Measurements from ENCODE around the gene LNPK. TPM values are rescaled to one million over a fixed set of nuclear protein-coding genes. Genes with fewer than 3 reads are reported as not detected.
"Not testable (repeated sequence)": the region's sequence is repeated elsewhere in the genome, so short reads cannot be mapped to it uniquely, and the experiment has no call there.

Gene LNPK
- total and polyA plus RNA-seq, 3 donors from 2014 or later: 19.5 to 45.2 (median 23.8) TPM

GRCh38 chr2:176001281-176001915 is 669 bp downstream of the LNPK start:
- DNase-seq: peak; percentile 67
- H3K4me3 ChIP-seq: peak overlapping the region; percentile 83 to 92
- no peaks in the 10 kb centered on the region for H3K27me3 ChIP-seq
- no peaks in the 10 kb centered on the region for H3K9me3 ChIP-seq
- no peaks in the 10 kb centered on the region for H3K36me3 ChIP-seq (ENCODE audit: low read depth, missing control alignments)
- H3K4me1 ChIP-seq: no peaks in the 10 kb centered on the region
- WGBS, 2 donors: 0% methylated on average over 16 to 21 of the region's 21 CpGs
- no peak for TF ChIP-seq CTCF (IDR thresholded peaks at IDR 0.05)
- TF ChIP-seq POLR2A (IDR thresholded peaks at IDR 0.05): no peak
- peak overlapping the region; percentile 42 to 85 for H3K27ac ChIP-seq
- intact Hi-C loops (cut with DNase I; ENCODE audit: low total_unique reads): no loop called here

- no peak overlapping the region for H3K4me3 ChIP-seq
- DNase-seq: no peak
- H3K27ac ChIP-seq: no peak overlapping the region
- H3K27me3 ChIP-seq: no peaks in the 10 kb centered on the region
- WGBS, 2 donors: 79 to 85% methylated on average over 2 of the region's 2 CpGs
- intact Hi-C loops (cut with DNase I; ENCODE audit: low total_unique reads): no loop called here
- H3K9me3 ChIP-seq: no peaks in the 10 kb centered on the region
- no peaks in the 10 kb centered on the region for H3K4me1 ChIP-seq
- no peak for TF ChIP-seq POLR2A (IDR thresholded peaks at IDR 0.05)
- TF ChIP-seq CTCF (IDR thresholded peaks at IDR 0.05): no peak
- H3K36me3 ChIP-seq (ENCODE audit: low read depth, missing control alignments): no peaks in the 10 kb centered on the region
Observed at GRCh38 chr2:175999283-175999819, 2.7 kb downstream of the LNPK start.

- WGBS, 2 donors: 94 to 100% methylated on average over 2 of the region's 2 CpGs
- intact Hi-C loops (cut with DNase I; ENCODE audit: low total_unique reads): no loop called here
- no peak for DNase-seq
- Histone ChIP-seq H3K27ac (no peak overlapping the region), H3K4me3 (no peak overlapping the region), H3K27me3 (no peaks in the 10 kb centered on the region), H3K9me3 (no peaks in the 10 kb centered on the region), H3K4me1 (no peaks in the 10 kb centered on the region), H3K36me3 (ENCODE audit: low read depth, missing control alignments) (no peaks in the 10 kb centered on the region)
- no peak for TF ChIP-seq CTCF (IDR thresholded peaks at IDR 0.05)
- no peak for TF ChIP-seq POLR2A (IDR thresholded peaks at IDR 0.05)
Observed at GRCh38 chr2:175990099-175990498, 12.0 kb downstream of the LNPK start.

DNA sequence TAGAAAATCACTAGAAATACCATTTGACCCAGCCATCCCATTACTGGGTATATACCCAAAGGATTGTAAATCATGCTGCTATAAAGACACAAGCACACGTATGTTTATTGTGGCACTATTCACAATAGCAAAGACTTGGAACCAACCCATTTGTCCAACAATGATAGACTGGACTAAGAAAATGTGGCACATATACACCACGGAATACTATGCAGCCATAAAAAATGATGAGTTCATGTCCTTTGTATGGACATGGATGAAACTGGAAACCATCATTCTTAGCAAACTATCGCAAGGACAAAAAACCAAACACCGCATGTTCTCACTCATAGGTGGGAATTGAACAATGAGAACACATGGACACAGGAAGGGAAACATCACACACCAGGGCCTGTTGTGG is 14.9 kb downstream of the LNPK start:
- H3K4me1 ChIP-seq; H3K4me3 ChIP-seq; DNase-seq; H3K36me3 ChIP-seq (ENCODE audit: low read depth, missing control alignments); H3K27ac ChIP-seq; intact Hi-C loops (cut with DNase I; ENCODE audit: low total_unique reads); H3K9me3 ChIP-seq; H3K27me3 ChIP-seq: not testable (repeated sequence)
- 92 to 95% methylated on average over 4 of the region's 4 CpGs for WGBS, 2 donors

- intact Hi-C loops (cut with DNase I; ENCODE audit: low total_unique reads): no loop called here
- Histone ChIP-seq H3K4me1 (no peaks in the 10 kb centered on the region), H3K9me3 (no peaks in the 10 kb centered on the region), H3K36me3 (ENCODE audit: low read depth, missing control alignments) (no peaks in the 10 kb centered on the region), H3K4me3 (no peak overlapping the region), H3K27ac (no peak overlapping the region), H3K27me3 (no peaks in the 10 kb centered on the region)
- no peak for TF ChIP-seq POLR2A (IDR thresholded peaks at IDR 0.05)
- no peak for TF ChIP-seq CTCF (IDR thresholded peaks at IDR 0.05)
- DNase-seq: no peak
- WGBS, 2 donors: 87 to 88% methylated on average over 2 of the region's 2 CpGs
Observed at GRCh38 chr2:175984846-175985245, 17.2 kb downstream of the LNPK start.

Data from testis (tissue), 3 donors.